Ovary (tissue), 3 donors: Measurements from ENCODE around the gene CBFB.

Source experiments
- EP300 ChIP-seq: sonication (generic); formaldehyde crosslinking; IDR thresholded peaks from one replicate; pipeline ENCODE4 v1.6.1; 2017; ENCODE audit warnings: antibody characterized with exemption
- POLR2A ChIP-seq: fragments of 450-650 bp; IDR thresholded peaks from one replicate; pipeline ENCODE4 v1.6.1; 2017; ENCODE audit warnings: antibody characterized with exemption, mild to moderate bottlenecking, moderate library complexity
- TF ChIP-seq, protein P1 (sequence below), 3 donors: fragments of 450-650 bp in 2 of 3; fragments of 200-600 bp in 1 of 3; IDR thresholded peaks; one replicate each; pipeline versions ENCODE4 v1.5.1 to v1.8.0; 2016 to 2022; ENCODE audit warnings: antibody characterized with exemption in 3 of 3, mild to moderate bottlenecking in 1 of 3
- donor health status: DM: no; HTN: no; CAD: no.

DNA sequence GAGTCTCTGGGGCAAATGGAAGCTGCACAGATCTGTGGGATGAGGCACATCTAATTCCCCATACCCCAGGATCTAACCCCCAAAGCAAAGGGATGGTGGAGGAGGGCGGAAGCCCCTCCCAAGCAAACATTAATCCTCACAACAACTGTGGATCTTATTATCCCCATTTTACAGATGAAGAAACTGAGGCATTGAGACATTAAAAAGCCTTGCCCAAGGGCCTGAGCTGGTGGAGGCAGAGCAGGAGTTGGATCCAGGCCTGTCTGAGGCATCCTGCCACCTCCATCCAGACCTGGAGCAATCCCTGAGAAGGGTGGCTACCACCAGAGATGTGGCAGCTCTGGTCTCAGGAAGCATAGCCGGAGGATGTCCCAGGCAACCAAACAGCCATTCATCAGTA, 17.7 kb upstream of the CBFB start:
- TF ChIP-seq, protein P1, sequence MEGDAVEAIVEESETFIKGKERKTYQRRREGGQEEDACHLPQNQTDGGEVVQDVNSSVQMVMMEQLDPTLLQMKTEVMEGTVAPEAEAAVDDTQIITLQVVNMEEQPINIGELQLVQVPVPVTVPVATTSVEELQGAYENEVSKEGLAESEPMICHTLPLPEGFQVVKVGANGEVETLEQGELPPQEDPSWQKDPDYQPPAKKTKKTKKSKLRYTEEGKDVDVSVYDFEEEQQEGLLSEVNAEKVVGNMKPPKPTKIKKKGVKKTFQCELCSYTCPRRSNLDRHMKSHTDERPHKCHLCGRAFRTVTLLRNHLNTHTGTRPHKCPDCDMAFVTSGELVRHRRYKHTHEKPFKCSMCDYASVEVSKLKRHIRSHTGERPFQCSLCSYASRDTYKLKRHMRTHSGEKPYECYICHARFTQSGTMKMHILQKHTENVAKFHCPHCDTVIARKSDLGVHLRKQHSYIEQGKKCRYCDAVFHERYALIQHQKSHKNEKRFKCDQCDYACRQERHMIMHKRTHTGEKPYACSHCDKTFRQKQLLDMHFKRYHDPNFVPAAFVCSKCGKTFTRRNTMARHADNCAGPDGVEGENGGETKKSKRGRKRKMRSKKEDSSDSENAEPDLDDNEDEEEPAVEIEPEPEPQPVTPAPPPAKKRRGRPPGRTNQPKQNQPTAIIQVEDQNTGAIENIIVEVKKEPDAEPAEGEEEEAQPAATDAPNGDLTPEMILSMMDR (IDR thresholded peaks at IDR 0.05): no peak
- TF ChIP-seq EP300 (no peak), POLR2A (no peak)
